Naive B cell (primary cell): ENCODE data around the gene NUBPL. TPM values are rescaled to one million over a fixed set of nuclear protein-coding genes. Genes with fewer than 3 reads are reported as not detected.
A peak's percentile ranks its signal among the peaks of the same experiment; 100 is the strongest.
"Not testable (repeated sequence)": the region's sequence is repeated elsewhere in the genome, so short reads cannot be mapped to it uniquely, and the experiment has no call there.

Experiments
- ATAC-seq, 2 donors: fragments of 150-1000 bp; cut with Tn5 transposase; 2 replicates each; pipeline ENCODE4 v1.10.0; 2021; ENCODE audit warnings: low read depth in 2 of 2, mild to moderate bottlenecking in 2 of 2, moderate library complexity in 2 of 2
- DNase-seq: peaks from one replicate; pipeline ENCODE4 v3.0.0; 2022
- H3K27ac Mint-ChIP-seq, 6 donors: one replicate each; pipeline ENCODE4 v1.8.0; 2020 to 2022; ENCODE audit warnings: mild to moderate bottlenecking in 6 of 6, mixed read lengths in 6 of 6, moderate library complexity in 5 of 6, inconsistent platforms in 2 of 6
- H3K27me3 Mint-ChIP-seq, 3 donors: one replicate each; pipeline ENCODE4 v1.8.0; 2021 to 2022; ENCODE audit warnings: mixed read lengths in 3 of 3, mild to moderate bottlenecking in 1 of 3
- H3K36me3 Mint-ChIP-seq, 2 donors: one replicate each; pipeline ENCODE4 v1.8.0; 2020 to 2022; ENCODE audit warnings: mixed read lengths in 2 of 2, inconsistent platforms in 1 of 2, mild to moderate bottlenecking in 1 of 2
- H3K4me1 Mint-ChIP-seq, 3 donors: one replicate each; pipeline ENCODE4 v1.8.0; 2020 to 2022; ENCODE audit warnings: mixed read lengths in 3 of 3, inconsistent platforms in 1 of 3, mild to moderate bottlenecking in 1 of 3, moderate library complexity in 1 of 3
- H3K4me3 Mint-ChIP-seq, 8 donors: one replicate each; pipeline ENCODE4 v1.8.0; 2020 to 2022; ENCODE audit warnings: mild to moderate bottlenecking in 8 of 8, mixed read lengths in 8 of 8, moderate library complexity in 8 of 8, inconsistent platforms in 2 of 8
- H3K9me3 Mint-ChIP-seq, 7 donors: one replicate each; pipeline ENCODE4 v1.8.0; 2020 to 2022; ENCODE audit warnings: mixed read lengths in 7 of 7, mild to moderate bottlenecking in 5 of 7, inconsistent platforms in 2 of 7, moderate library complexity in 1 of 7
- polyA plus RNA-seq, 6 donors: library from polyadenylated mRNA; unstranded; fragments of 300-500 nt; fragmentation: Illumina TruSeq; gene quantifications; one replicate each; pipeline ENCODE4 v1.2.3, GENCODE V29; 2021; ENCODE audit warnings: low read depth in 6 of 6

NUBPL gene
- polyA plus RNA-seq, 6 donors from 2014 or later: 5.9 to 9.2 (median 8.6) TPM

GRCh38 chr14:31774567-31774966 lies 213.4 kb downstream of the NUBPL start:
- Mint-ChIP-seq H3K9me3 (peaks cover 0 to 7% (median 3%) of the 10 kb centered on the region in 7 donors), H3K27me3 (no peaks in the 10 kb centered on the region), H3K4me3 (no peak overlapping the region), H3K27ac (no peak overlapping the region), H3K4me1 (peaks cover 0 to 2% (median 0%) of the 10 kb centered on the region in 3 donors), H3K36me3 (peaks cover 0 to 15% of the 10 kb centered on the region in 2 donors)
- DNase-seq (no peak), ATAC-seq (no peak)

GRCh38 chr14:31777312-31777711 lies 216.1 kb downstream of the NUBPL start:
- no peaks in the 10 kb centered on the region for H3K4me1 Mint-ChIP-seq
- H3K4me3 Mint-ChIP-seq: no peak overlapping the region
- ATAC-seq (no peak), DNase-seq (no peak)
- peaks cover 8 to 21% of the 10 kb centered on the region in 2 donors for H3K36me3 Mint-ChIP-seq
- H3K27ac Mint-ChIP-seq: no peak overlapping the region
- H3K27me3 Mint-ChIP-seq: no peaks in the 10 kb centered on the region
- peaks cover 0 to 23% (median 15%) of the 10 kb centered on the region in 7 donors for H3K9me3 Mint-ChIP-seq

- H3K9me3 Mint-ChIP-seq: peaks cover 4 to 23% (median 18%) of the 10 kb centered on the region in 7 donors
- no peak for DNase-seq
- no peak overlapping the region for H3K4me3 Mint-ChIP-seq
- H3K27me3 Mint-ChIP-seq: no peaks in the 10 kb centered on the region
- H3K36me3 Mint-ChIP-seq: peaks cover 8 to 21% of the 10 kb centered on the region in 2 donors
- no peak overlapping the region for H3K27ac Mint-ChIP-seq
- no peak for ATAC-seq
- no peaks in the 10 kb centered on the region for H3K4me1 Mint-ChIP-seq
Observed at GRCh38 chr14:31781578-31781977, 220.4 kb downstream of the NUBPL start.

- ATAC-seq (no peak), DNase-seq (no peak)
- no peak overlapping the region for H3K4me3 Mint-ChIP-seq
- H3K9me3 Mint-ChIP-seq: peaks cover 3 to 14% (median 11%) of the 10 kb centered on the region in 7 donors
- peaks cover 8 to 14% of the 10 kb centered on the region in 2 donors for H3K36me3 Mint-ChIP-seq
- H3K27ac Mint-ChIP-seq: peak overlapping the region in 1 of 6 donors; percentile 29
- H3K4me1 Mint-ChIP-seq: no peaks in the 10 kb centered on the region
- no peaks in the 10 kb centered on the region for H3K27me3 Mint-ChIP-seq
Observed at GRCh38 chr14:31785574-31785973, 224.4 kb downstream of the NUBPL start.

GRCh38 chr14:31787377-31787776 lies 226.2 kb downstream of the NUBPL start:
- H3K4me3 Mint-ChIP-seq: no peak overlapping the region
- H3K9me3 Mint-ChIP-seq: peaks cover 0 to 4% (median 0%) of the 10 kb centered on the region in 7 donors
- peaks cover 0 to 3% of the 10 kb centered on the region in 2 donors for H3K36me3 Mint-ChIP-seq
- no peak for ATAC-seq
- no peak for DNase-seq
- H3K4me1 Mint-ChIP-seq: no peaks in the 10 kb centered on the region
- no peak overlapping the region for H3K27ac Mint-ChIP-seq
- H3K27me3 Mint-ChIP-seq: no peaks in the 10 kb centered on the region

- Mint-ChIP-seq H3K4me3 (no peak overlapping the region), H3K27ac (no peak overlapping the region), H3K27me3 (no peaks in the 10 kb centered on the region), H3K9me3 (peaks cover 0 to 4% (median 2%) of the 10 kb centered on the region in 7 donors), H3K4me1 (peaks cover 0 to 6% (median 0%) of the 10 kb centered on the region in 3 donors), H3K36me3 (peaks cover 0 to 9% of the 10 kb centered on the region in 2 donors)
- DNase-seq: no peak
- ATAC-seq: no peak
Observed at GRCh38 chr14:31788340-31788739, 227.1 kb downstream of the NUBPL start.

GRCh38 chr14:31792726-31793125 lies 231.5 kb downstream of the NUBPL start:
- H3K36me3 Mint-ChIP-seq: peaks cover 0 to 7% of the 10 kb centered on the region in 2 donors
- H3K9me3 Mint-ChIP-seq: peaks cover 0 to 6% (median 0%) of the 10 kb centered on the region in 7 donors
- H3K4me3 Mint-ChIP-seq: no peak overlapping the region
- H3K27me3 Mint-ChIP-seq: no peaks in the 10 kb centered on the region
- no peak overlapping the region for H3K27ac Mint-ChIP-seq
- DNase-seq: no peak
- ATAC-seq: no peak
- H3K4me1 Mint-ChIP-seq: peaks cover 0 to 7% (median 0%) of the 10 kb centered on the region in 3 donors

- not testable (repeated sequence) for H3K27me3 Mint-ChIP-seq, H3K4me1 Mint-ChIP-seq, H3K27ac Mint-ChIP-seq, DNase-seq, ATAC-seq, H3K4me3 Mint-ChIP-seq
- H3K36me3 Mint-ChIP-seq: peaks cover 20 to 34% of the 10 kb centered on the region in 2 donors
- H3K9me3 Mint-ChIP-seq: peaks cover 0 to 17% (median 8%) of the 10 kb centered on the region in 7 donors
Observed at GRCh38 chr14:31797946-31798345, 236.7 kb downstream of the NUBPL start.

- no peaks in the 10 kb centered on the region for H3K4me1 Mint-ChIP-seq
- H3K4me3 Mint-ChIP-seq: no peak overlapping the region
- ATAC-seq (no peak), DNase-seq (no peak)
- peaks cover under 1 to 16% (median 9%) of the 10 kb centered on the region in 7 donors for H3K9me3 Mint-ChIP-seq
- H3K27ac Mint-ChIP-seq: no peak overlapping the region
- no peaks in the 10 kb centered on the region for H3K27me3 Mint-ChIP-seq
- H3K36me3 Mint-ChIP-seq: peaks cover 20 to 36% of the 10 kb centered on the region in 2 donors
Observed at GRCh38 chr14:31802838-31803237, 241.6 kb downstream of the NUBPL start.

- no peak for DNase-seq
- no peak overlapping the region for H3K4me3 Mint-ChIP-seq
- H3K27ac Mint-ChIP-seq: no peak overlapping the region
- peaks cover 13 to 36% (median 25%) of the 10 kb centered on the region in 7 donors for H3K9me3 Mint-ChIP-seq
- peaks cover 33 to 48% of the 10 kb centered on the region in 2 donors for H3K36me3 Mint-ChIP-seq
- ATAC-seq: no peak
- H3K27me3 Mint-ChIP-seq: no peaks in the 10 kb centered on the region
- no peaks in the 10 kb centered on the region for H3K4me1 Mint-ChIP-seq
Observed at GRCh38 chr14:31806249-31806648, 245.0 kb downstream of the NUBPL start.

GRCh38 chr14:31811693-31812628 lies 250.8 kb downstream of the NUBPL start:
- not testable (repeated sequence) for ATAC-seq, H3K27me3 Mint-ChIP-seq, H3K27ac Mint-ChIP-seq, H3K4me3 Mint-ChIP-seq, H3K4me1 Mint-ChIP-seq, DNase-seq
- peaks cover 57 to 61% of the 10 kb centered on the region in 2 donors for H3K36me3 Mint-ChIP-seq
- H3K9me3 Mint-ChIP-seq: peaks cover 16 to 56% (median 51%) of the 10 kb centered on the region in 7 donors

- H3K27ac Mint-ChIP-seq: peak overlapping the region in 1 of 6 donors; percentile 28
- not testable (repeated sequence) for ATAC-seq
Observed at GRCh38 chr14:31813724-31814490, 252.7 kb downstream of the NUBPL start.

GRCh38 chr14:31819281-31819680 lies 258.1 kb downstream of the NUBPL start:
- Mint-ChIP-seq H3K9me3 (peaks cover 6 to 17% (median 10%) of the 10 kb centered on the region in 7 donors), H3K27me3 (no peaks in the 10 kb centered on the region), H3K27ac (no peak overlapping the region), H3K4me1 (no peaks in the 10 kb centered on the region), H3K4me3 (no peak overlapping the region), H3K36me3 (peaks cover 24 to 29% of the 10 kb centered on the region in 2 donors)
- no peak for ATAC-seq
- DNase-seq: no peak

More at GRCh38 chr14:31813724-31814490, 252.7 kb downstream of the NUBPL start:
- H3K4me3 Mint-ChIP-seq, DNase-seq, H3K27me3 Mint-ChIP-seq, H3K4me1 Mint-ChIP-seq: not testable (repeated sequence)
- H3K9me3 Mint-ChIP-seq: peaks cover 17 to 55% (median 35%) of the 10 kb centered on the region in 7 donors
- peaks cover 62% of the 10 kb centered on the region in 2 donors for H3K36me3 Mint-ChIP-seq
